ENCODE data around the gene GLI2.

Gene GLI2

DNA sequence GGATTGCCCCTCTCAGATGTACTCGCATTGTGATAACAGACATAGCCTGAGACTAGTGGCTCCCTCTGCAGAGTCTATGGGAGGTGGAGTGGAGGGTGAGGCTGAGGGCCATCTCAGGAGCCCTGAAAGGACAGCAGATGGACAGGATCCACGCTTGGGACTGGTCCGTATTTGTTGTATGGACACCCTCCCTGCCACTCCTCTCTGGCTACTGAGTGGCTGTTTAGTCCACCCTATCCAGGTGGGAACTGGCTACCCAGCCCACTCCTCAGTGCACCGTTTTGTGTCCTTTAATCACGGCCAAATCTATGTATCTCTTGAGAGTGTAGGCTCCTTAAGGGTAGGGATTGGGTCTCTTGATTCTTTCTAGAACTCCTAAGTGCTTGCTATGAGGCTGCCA lies 4.5 kb upstream of the GLI2 start:
- no peak for DNase-seq (ENCODE audit: low read depth)
- TF ChIP-seq, protein P1, sequence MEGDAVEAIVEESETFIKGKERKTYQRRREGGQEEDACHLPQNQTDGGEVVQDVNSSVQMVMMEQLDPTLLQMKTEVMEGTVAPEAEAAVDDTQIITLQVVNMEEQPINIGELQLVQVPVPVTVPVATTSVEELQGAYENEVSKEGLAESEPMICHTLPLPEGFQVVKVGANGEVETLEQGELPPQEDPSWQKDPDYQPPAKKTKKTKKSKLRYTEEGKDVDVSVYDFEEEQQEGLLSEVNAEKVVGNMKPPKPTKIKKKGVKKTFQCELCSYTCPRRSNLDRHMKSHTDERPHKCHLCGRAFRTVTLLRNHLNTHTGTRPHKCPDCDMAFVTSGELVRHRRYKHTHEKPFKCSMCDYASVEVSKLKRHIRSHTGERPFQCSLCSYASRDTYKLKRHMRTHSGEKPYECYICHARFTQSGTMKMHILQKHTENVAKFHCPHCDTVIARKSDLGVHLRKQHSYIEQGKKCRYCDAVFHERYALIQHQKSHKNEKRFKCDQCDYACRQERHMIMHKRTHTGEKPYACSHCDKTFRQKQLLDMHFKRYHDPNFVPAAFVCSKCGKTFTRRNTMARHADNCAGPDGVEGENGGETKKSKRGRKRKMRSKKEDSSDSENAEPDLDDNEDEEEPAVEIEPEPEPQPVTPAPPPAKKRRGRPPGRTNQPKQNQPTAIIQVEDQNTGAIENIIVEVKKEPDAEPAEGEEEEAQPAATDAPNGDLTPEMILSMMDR (conservative IDR thresholded peaks at IDR 0.05; ENCODE audit: low read depth, low read length) = no peak

DNA sequence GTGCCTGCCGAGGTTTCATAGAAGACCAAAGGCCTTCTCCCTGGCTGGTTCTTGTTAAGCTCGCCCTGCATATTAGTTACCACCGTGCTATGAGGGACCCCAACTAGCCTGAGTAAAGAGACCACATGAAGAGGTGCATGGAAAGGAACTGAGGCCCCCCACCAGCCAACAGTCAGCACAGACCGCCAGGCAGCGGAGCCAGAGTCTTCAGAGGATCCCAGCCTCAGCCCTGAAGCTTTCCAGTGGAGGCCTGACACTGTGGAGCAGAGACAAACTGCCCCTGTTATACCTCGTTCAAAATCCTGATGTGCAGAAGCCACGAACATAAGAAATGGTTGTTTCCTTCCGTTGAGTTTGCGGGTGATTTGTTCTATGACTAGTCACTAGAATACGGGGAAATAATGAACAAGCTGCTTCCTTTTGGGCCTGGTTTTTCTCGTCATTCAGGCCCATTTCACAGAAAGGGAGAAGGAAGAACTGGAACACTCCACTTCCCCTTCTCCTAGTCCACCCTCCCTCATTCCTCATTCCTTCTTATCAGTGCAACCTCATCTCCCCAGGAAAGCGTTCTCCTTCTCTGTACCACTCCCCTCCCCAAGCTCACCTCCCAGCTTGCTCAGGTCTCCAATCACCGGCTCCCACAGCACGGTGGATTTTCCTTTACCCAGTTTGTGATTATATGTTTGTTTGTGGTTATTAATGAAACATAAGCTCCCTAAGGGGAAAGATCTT lies 3.0 kb upstream of the GLI2 start:
- TF ChIP-seq, protein P1 (conservative IDR thresholded peaks at IDR 0.05; ENCODE audit: low read depth, low read length) = no peak
- H3K4me3 ChIP-seq (ENCODE audit: low read length) = no peak overlapping the region
- no peak for DNase-seq (ENCODE audit: low read depth)

More for the DNA sequence above, 4.5 kb upstream of the GLI2 start:
- no peak overlapping the region for H3K4me3 ChIP-seq (ENCODE audit: low read length)

DNA sequence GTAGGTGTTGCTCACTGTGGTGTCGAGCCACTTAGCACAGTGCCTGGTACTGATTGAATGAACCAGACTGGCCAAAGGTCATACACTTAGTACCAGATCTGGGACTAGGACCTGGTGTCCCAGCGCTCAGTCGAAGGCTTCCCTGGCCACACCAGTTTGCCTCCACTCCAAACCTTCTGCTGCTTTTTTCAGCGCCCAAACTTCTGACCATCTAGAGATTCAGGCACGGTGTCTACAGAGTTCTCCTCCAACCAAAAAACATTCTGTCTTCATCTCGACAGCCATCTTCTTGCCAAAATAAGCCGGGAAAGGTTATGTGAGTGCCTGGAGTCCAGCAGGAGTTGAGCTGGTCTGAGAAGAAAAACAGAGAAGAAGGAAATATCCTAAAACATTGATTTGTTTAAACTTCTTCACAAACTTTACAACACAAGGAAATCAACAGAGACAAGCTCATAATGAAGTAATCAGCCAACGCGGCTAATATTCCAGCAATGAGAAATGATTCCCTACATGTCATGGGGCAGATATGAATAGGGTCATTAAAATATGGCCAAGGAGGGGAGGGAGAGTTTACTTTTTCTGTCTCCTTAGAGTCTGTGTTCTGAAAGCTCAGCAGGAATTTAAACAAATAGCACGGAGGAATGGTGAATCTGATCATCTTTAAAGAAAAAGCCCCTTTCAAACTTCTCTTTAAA lies 2.3 kb upstream of the GLI2 start:
- no peak for DNase-seq (ENCODE audit: low read depth)
- TF ChIP-seq, protein P1 (conservative IDR thresholded peaks at IDR 0.05; ENCODE audit: low read depth, low read length) = no peak
- no peak overlapping the region for H3K4me3 ChIP-seq (ENCODE audit: low read length)

DNA sequence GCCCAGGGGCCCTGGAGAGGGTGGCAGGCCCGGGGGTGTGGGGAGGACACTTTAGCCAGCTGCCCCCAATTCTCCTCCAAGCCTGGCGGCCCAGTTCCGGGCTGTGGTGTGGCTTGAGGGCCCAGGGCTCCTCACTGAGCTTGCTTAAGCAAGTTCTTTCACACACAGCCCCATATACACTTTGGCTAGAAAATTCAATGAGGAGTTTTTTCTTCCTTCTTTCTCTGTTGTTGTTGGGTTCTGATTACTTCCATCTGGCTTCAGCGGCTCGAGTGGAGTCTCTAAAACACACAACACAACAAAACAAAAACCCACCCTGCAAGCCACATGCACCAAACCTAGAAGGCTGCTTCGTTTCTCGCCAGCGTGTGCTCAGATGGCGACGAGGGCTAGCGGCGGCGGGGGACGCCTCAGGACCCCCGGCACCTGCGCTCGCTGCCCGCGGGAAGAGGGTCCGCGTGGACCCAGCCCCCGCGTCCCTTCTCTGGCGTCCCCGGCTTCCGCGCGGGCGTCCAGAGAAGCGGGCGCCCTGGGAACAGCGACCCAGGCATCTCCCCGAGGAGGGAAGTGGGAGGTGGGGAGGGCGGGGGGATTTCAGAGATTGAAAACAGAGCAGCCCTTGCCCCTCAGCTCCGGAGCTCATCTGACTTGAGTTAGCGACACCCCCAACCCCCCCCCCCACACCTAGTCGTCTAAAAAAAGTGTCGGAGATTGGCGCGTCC lies 577 bp upstream of the GLI2 start:
- TF ChIP-seq, protein P1 (conservative IDR thresholded peaks at IDR 0.05; ENCODE audit: low read depth, low read length) = no peak
- DNase-seq (ENCODE audit: low read depth) = no peak
- peak overlapping the region; percentile 46 for H3K4me3 ChIP-seq (ENCODE audit: low read length)

DNA sequence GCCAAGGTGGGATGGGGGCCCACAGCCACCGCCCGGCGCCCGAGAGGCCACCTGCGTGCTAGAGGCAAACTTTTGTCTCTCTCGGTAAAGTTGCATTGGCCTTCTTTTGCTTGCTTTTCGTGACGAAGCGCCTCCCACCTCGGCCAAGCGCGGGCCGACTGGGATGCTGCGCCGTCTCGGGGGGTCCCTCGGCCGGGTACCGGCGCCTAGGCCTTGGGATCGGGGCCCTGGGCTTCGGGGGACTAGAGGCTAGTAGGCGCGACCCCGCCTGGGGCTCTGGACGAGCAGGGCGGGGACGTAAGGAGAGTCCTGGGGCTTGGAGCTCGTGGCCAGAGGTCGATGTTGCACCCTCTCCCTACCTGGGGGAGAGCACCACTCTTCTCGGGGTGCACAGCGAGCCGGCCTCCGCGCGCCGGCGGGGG lies 545 bp downstream of the GLI2 start:
- DNase-seq (ENCODE audit: low read depth) = no peak
- TF ChIP-seq, protein P1 (conservative IDR thresholded peaks at IDR 0.05; ENCODE audit: low read depth, low read length) = no peak
- peak overlapping the region; percentile 67 for H3K4me3 ChIP-seq (ENCODE audit: low read length)

DNA sequence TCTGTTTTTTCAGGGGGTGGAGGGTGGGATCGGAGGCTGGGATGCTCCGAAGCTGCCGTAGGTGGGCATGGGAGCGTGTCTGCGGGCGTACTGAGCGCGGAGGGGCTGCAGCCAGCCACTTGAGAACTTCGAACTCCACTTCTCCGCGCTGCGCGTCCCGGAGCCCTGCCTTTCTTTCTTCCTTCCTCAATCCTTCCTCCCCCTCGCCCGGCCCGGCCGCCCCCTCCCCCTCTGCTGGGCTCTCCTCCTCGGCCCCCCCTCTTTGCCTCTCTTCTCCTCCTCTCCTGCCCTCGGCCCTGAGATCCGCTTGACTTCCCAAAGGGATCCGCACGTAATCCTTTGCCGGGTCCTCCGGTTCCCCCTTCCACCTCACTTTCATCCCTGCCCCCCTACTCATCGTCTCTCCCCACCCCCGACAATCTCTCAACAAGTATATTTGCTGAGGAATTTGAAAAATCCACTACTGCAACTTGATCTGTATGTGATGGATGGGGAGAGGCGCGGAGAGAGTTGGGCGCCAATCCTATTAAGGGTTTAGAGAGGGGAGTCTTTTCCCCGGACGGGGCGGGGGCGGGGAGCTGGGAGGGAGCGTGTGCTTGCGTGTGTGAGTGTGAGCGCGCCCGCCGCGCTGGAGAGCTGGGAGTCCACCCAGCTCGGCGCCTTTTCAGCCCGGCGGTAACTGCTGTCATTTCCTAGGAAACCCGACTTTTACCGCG lies 1.1 kb downstream of the GLI2 start:
- H3K4me3 ChIP-seq (ENCODE audit: low read length) = peak overlapping the region; percentile 67
- DNase-seq (ENCODE audit: low read depth) = peak; percentile 76
- TF ChIP-seq, protein P1 (conservative IDR thresholded peaks at IDR 0.05; ENCODE audit: low read depth, low read length) = no peak

Data from retinal pigment epithelial cell (primary cell).